IgD-negative memory B cell (primary cell): ENCODE results near the gene NPHP1. TPM values are rescaled to one million over a fixed set of nuclear protein-coding genes. Genes with fewer than 3 reads are reported as not detected.
"Not testable (repeated sequence)": the region's sequence is repeated elsewhere in the genome, so short reads cannot be mapped to it uniquely, and the experiment has no call there.

ENCODE experiments used
- H3K27ac Mint-ChIP-seq, 3 donors: one replicate each; pipeline ENCODE4 v1.8.0; 2020 to 2022; ENCODE audit warnings: mild to moderate bottlenecking in 3 of 3, mixed read lengths in 3 of 3, moderate library complexity in 1 of 3
- H3K27me3 Mint-ChIP-seq: one replicate; pipeline ENCODE4 v1.8.0; 2021; ENCODE audit warnings: mixed read lengths
- H3K36me3 Mint-ChIP-seq: one replicate; pipeline ENCODE4 v1.8.0; 2020; ENCODE audit warnings: mild to moderate bottlenecking, mixed read lengths
- H3K4me1 Mint-ChIP-seq, 3 donors: one replicate each; pipeline ENCODE4 v1.8.0; 2020 to 2022; ENCODE audit warnings: mixed read lengths in 3 of 3, mild to moderate bottlenecking in 1 of 3
- H3K4me3 Mint-ChIP-seq, 4 donors: one replicate each; pipeline ENCODE4 v1.8.0; 2020 to 2022; ENCODE audit warnings: mild to moderate bottlenecking in 4 of 4, mixed read lengths in 4 of 4, moderate library complexity in 3 of 4
- H3K9me3 Mint-ChIP-seq, 3 donors: one replicate each; pipeline ENCODE4 v1.8.0; 2020 to 2021; ENCODE audit warnings: mixed read lengths in 3 of 3, mild to moderate bottlenecking in 1 of 3
- polyA plus RNA-seq: library from polyadenylated mRNA; unstranded; fragments of 300-500 nt; fragmentation: Illumina TruSeq; gene quantifications from one replicate; pipeline ENCODE4 v1.2.3, GENCODE V29; 2021

The NPHP1 gene
- polyA plus RNA-seq, 1 donor from 2014 or later: 2.1 TPM

DNA sequence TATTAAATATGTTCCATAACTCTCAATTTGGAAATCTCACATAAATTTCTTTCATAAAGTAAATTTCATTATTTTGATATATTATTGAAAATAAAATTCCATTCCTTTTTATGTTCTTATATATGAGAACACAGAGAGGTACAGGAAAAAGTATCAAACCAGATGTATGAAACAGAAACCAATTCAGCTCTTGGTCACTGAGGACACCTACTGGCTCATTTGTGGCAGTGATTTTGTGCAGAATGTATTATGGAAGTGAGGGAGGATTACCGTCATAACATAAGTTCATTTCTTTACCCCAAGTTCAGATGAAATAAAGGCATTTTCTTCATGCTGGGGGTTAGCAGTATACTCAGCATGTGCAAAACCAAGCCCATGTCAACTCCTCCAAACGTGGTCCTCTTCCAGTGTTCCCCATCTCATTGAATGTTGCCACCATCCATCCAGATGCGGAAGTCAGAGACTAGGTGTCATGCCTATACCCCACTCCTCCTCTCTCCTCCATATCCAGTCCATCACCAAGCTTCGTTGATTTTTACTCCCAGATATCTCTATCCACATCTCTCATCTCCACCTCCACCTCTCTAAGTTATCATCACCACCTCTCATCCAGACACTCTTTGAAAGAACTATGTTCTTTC lies 47.5 kb downstream of the NPHP1 start:
- Mint-ChIP-seq H3K27me3 (no peaks in the 10 kb centered on the region), H3K36me3 (no peaks in the 10 kb centered on the region), H3K4me3 (no peak overlapping the region), H3K27ac (no peak overlapping the region), H3K4me1 (peaks cover 0 to 7% (median 0%) of the 10 kb centered on the region in 3 donors), H3K9me3 (peaks cover 2 to 15% (median 8%) of the 10 kb centered on the region in 3 donors)

DNA sequence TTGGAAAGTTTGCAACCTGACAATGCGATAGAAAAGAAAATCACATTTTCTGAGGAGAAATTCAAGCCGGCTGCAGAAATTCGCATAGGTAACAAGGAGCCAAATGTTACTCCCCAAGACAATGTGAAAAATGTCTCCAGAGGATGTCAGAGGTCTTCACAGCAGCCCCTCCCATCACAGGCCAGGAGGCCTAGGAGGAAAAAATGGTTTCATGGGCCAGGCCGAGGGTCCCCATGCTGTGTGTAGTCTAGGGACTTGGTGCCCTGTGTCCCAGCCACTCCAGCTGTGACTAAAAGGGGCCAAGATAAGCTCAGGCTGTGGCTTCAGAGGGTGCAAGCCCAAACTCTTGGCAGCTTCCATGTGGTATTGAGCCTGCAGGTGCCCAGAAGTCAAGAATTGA lies 50.0 kb downstream of the NPHP1 start:
- not testable (repeated sequence) for H3K4me1 Mint-ChIP-seq, H3K27me3 Mint-ChIP-seq, H3K27ac Mint-ChIP-seq, H3K4me3 Mint-ChIP-seq, H3K36me3 Mint-ChIP-seq
- H3K9me3 Mint-ChIP-seq: peaks cover 2 to 15% (median 8%) of the 10 kb centered on the region in 3 donors

DNA sequence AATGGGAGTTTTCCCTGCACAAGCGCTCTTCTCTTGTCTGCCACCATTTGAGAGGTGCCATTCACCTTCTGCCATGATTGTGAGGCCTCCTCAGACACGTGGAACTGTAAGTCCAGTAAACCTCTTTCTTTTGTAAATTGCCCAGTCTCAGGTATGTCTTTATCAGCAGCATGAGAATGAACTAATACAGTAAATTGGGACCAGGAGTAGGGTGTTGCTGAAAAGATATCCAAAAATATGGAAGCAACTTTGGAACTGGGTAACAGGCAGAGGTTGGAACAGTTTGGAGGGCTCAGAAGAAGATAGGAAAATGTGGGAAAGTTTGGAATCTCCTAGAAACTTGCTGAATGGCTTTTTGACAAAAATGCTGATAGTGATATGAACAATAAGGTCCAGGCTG lies 50.6 kb downstream of the NPHP1 start:
- H3K36me3 Mint-ChIP-seq, H3K4me1 Mint-ChIP-seq, H3K27me3 Mint-ChIP-seq, H3K4me3 Mint-ChIP-seq, H3K27ac Mint-ChIP-seq: not testable (repeated sequence)
- peaks cover 2 to 15% (median 8%) of the 10 kb centered on the region in 3 donors for H3K9me3 Mint-ChIP-seq

DNA sequence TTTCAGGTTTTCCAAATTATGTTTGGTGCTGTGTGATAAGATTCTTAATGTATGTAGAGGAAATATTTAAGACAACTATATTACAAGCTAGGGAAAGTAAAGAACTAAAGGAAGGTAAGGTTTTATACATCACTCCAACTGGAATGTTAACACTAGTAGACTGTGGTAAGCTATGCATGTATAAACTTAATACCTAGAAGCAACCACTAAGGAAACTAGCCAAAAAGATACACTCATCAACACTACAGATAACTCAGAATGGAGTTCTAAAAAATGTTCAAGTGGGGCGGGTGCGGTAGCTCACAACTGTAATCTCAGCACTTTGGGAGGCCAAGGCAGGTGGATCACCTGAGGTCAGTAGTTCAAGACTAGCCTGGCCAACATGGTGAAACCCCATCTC lies 51.4 kb downstream of the NPHP1 start:
- Mint-ChIP-seq H3K27me3 (no peaks in the 10 kb centered on the region), H3K27ac (no peak overlapping the region), H3K9me3 (peaks cover 2 to 15% (median 8%) of the 10 kb centered on the region in 3 donors), H3K36me3 (no peaks in the 10 kb centered on the region), H3K4me1 (peaks cover 0 to 7% (median 0%) of the 10 kb centered on the region in 3 donors), H3K4me3 (no peak overlapping the region)

DNA sequence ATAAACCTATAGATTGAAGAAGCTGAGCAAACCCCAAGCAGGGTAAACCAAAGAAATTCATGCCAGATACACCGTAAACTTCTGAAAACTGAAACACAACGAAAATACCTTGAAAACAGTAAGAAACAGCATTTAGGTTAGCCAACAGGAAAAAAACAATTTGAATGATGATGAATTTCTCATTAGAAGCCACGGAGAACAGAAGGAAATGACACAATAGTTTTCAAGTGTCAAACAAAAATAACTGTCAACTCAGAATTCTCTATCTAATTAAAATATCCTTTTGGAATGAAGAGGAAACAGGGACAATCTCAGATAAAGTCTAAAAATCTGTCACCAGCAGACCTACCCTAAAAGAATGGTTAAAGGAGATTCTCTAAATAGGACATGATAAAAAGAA lies 51.9 kb downstream of the NPHP1 start:
- Mint-ChIP-seq H3K27me3 (no peaks in the 10 kb centered on the region), H3K36me3 (no peaks in the 10 kb centered on the region), H3K4me3 (no peak overlapping the region), H3K4me1 (peaks cover 0 to 7% (median 0%) of the 10 kb centered on the region in 3 donors), H3K9me3 (peaks cover 3 to 15% (median 8%) of the 10 kb centered on the region in 3 donors), H3K27ac (no peak overlapping the region)

DNA sequence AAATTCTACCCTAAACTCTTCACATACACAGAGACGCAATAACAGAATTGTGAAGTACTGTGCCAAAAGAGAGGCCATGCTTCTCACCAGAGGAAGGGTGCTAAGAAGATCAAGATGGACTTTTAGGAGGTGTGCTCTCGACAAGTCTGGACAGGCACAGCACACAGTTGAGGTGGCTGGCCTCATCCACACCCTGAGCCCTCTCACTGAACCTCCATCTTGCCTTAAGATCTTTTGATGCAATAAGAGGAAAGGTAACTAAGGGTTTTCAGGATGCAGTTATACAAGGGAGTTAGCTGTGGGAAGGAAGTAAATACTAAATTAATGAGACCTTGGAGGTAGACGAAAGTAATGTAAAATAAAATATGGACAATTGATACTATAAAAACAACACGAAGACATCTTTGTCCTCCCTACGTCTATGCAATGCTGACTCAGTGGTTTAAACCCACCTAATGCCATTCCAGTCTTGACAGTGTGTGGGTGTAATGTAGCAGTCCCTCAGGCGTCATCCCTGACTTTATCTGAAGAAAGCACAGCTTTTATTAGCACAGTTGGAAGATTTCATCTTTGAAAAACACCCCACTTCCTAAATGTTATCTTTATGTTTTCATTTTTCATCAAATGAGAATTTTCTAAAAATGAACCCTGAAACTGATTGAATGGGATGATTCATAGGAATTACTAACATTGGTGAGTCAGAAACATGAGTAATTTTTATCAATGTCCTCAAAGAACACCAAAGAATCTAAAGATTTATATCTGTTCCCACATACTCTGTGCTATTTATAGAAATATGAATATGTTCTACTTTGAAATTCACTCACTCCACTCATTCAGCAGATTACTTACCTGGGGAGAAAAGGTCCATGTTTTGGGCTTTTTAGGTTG lies 55.2 kb downstream of the NPHP1 start:
- Mint-ChIP-seq H3K27me3 (no peaks in the 10 kb centered on the region), H3K4me3 (no peak overlapping the region), H3K9me3 (peaks cover 1 to 7% (median 5%) of the 10 kb centered on the region in 3 donors), H3K27ac (no peak overlapping the region), H3K4me1 (peaks cover 0 to 2% (median 0%) of the 10 kb centered on the region in 3 donors), H3K36me3 (peaks cover 2% of the 10 kb centered on the region)

DNA sequence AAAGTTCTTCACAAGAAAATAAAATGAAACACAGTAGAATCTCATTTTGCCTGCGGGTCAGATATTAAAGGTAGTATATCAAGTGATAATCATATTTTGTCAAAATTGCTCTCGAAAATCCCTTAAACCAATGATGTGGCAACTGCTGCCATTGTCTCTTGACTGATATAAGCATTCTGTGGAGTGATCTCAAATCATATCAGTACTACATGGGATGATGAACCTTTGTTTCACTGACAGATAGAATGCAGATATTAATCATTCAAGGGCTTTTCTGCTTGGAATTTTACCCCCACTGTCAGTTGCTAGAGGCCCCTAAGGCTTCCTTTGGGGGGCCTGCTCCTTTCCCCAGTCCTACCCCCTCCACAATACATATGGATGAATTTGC lies 57.9 kb downstream of the NPHP1 start:
- H3K4me1 Mint-ChIP-seq: no peaks in the 10 kb centered on the region
- peaks cover 2% of the 10 kb centered on the region for H3K36me3 Mint-ChIP-seq
- H3K4me3 Mint-ChIP-seq: no peak overlapping the region
- H3K27ac Mint-ChIP-seq: no peak overlapping the region
- H3K9me3 Mint-ChIP-seq: peaks cover 0 to 1% (median 0%) of the 10 kb centered on the region in 3 donors
- no peaks in the 10 kb centered on the region for H3K27me3 Mint-ChIP-seq

DNA sequence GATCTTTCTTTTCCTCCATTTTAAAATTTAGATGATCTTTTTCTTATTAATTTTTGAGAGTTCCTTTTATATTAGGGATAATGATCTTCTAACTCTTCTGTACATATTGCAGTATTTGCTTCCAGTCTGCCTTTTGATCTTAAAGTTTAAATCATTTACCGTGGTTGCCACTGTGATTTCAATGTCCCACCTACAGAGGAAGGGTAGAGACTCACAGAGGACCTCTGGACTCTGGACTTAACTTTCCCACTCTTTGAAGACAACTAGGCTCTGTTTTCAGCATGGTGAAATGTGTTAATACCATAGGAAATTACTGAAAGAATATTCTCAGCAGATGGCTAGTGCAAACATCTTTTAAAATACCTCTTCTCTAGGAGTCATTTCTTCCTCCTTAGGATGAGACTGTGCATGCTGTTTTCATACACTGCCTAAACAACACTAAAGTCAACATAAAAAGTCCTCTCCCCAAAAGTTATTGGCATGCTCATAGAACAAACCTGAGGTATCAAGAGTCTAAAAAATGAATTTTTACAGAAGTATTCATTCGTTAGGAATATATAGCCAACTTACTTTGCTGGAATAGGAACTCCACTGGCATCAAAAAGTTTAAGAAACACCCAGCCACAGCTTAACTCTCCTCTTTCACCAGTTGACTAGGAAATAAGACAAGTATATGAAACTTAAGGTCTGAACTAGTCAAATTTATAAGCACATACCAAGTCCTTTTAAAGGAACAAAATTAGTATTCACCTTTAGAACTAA lies 58.4 kb downstream of the NPHP1 start:
- no peaks in the 10 kb centered on the region for H3K4me1 Mint-ChIP-seq
- H3K27me3 Mint-ChIP-seq: no peaks in the 10 kb centered on the region
- H3K36me3 Mint-ChIP-seq: peaks cover 2% of the 10 kb centered on the region
- peaks cover 0 to 1% (median 0%) of the 10 kb centered on the region in 3 donors for H3K9me3 Mint-ChIP-seq
- H3K4me3 Mint-ChIP-seq: no peak overlapping the region
- no peak overlapping the region for H3K27ac Mint-ChIP-seq

DNA sequence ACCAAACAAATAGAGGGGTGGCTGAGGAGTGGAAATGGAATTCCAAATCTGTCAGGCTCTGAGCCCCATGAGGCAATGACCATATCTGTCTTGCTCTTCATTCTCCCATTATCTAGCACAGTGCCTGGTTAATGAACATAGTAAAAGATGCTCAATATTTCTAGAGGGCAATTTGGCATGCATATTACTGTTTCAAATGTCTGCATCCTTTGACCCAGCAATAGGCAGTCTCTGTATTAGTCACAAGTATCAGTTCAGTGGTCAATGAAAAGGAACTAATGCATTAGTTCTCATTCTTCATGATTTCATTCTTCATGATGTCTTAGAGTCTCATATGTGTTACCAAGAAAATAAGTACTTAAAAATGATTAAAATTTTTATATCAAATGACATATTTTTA lies 60.8 kb downstream of the NPHP1 start:
- H3K27ac Mint-ChIP-seq: no peak overlapping the region
- H3K9me3 Mint-ChIP-seq: peaks cover 0 to 1% (median 0%) of the 10 kb centered on the region in 3 donors
- peaks cover 2% of the 10 kb centered on the region for H3K36me3 Mint-ChIP-seq
- H3K4me1 Mint-ChIP-seq: no peaks in the 10 kb centered on the region
- no peak overlapping the region for H3K4me3 Mint-ChIP-seq
- no peaks in the 10 kb centered on the region for H3K27me3 Mint-ChIP-seq

DNA sequence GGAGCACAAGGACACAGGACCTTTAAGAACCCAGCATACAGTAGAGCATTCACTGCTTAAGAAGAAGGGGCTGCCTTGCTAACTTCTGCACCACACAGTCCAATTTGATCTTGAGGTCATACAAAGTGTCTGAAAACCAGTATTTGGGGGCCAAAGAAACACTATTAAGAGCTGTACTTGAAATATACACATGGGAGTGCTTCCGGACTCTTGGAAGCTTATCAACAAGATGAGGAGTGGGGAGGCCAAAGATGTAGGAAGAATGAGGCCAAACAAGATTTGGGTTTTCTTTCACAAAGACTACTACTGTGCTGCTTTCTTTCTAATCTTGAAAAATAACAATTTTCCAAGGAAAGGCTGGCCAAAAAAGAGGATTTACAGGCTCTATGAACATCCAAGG lies 64.4 kb downstream of the NPHP1 start:
- Mint-ChIP-seq H3K4me3 (no peak overlapping the region), H3K27me3 (no peaks in the 10 kb centered on the region), H3K27ac (no peak overlapping the region), H3K9me3 (peaks cover 0 to 3% (median 0%) of the 10 kb centered on the region in 3 donors), H3K36me3 (peaks cover 1% of the 10 kb centered on the region), H3K4me1 (no peaks in the 10 kb centered on the region)

DNA sequence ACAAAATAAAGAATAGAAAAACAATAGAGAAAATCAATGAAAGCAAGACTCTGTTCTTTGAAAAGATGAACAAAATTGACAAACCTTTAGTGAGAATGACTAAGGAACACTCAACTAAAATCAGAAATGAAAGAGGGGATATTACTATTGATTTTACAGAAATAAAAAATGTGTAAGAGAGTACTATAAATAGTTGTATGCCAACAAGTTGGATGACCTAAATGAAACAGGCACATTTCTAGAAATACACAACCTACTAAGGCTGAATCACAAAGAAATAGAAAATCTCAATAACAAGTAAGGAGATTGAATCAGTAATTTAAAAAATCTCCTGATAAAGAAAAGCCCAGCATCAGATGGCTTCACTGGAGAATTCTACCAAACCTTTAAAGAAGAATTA lies 70.8 kb downstream of the NPHP1 start:
- no peak overlapping the region for H3K4me3 Mint-ChIP-seq
- peaks cover 8% of the 10 kb centered on the region for H3K36me3 Mint-ChIP-seq
- peaks cover 1% of the 10 kb centered on the region for H3K27me3 Mint-ChIP-seq
- H3K4me1 Mint-ChIP-seq: no peaks in the 10 kb centered on the region
- H3K27ac Mint-ChIP-seq: no peak overlapping the region
- peaks cover 4 to 18% (median 13%) of the 10 kb centered on the region in 3 donors for H3K9me3 Mint-ChIP-seq

DNA sequence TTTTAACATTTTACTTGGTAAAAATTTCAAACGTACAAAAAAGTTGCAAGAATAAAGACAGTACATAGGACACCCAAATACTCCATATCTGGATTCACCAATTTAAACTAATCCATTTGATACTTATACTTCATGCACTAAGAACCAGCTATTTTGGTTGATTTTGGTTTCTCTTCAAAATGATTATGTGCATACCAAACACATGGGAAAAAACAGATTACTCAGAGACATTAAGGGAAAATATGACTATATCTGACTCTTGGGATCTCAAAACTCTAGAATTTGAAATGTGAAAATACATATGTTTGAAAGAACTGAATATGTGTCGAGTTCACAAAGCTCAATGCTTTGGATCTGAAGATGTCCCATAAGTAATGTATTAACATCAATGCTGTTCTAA lies 73.6 kb downstream of the NPHP1 start:
- H3K27ac Mint-ChIP-seq: no peak overlapping the region
- no peak overlapping the region for H3K4me3 Mint-ChIP-seq
- no peaks in the 10 kb centered on the region for H3K4me1 Mint-ChIP-seq
- H3K9me3 Mint-ChIP-seq: peaks cover 4 to 17% (median 13%) of the 10 kb centered on the region in 3 donors
- peaks cover 1% of the 10 kb centered on the region for H3K27me3 Mint-ChIP-seq
- H3K36me3 Mint-ChIP-seq: peaks cover 10% of the 10 kb centered on the region

DNA sequence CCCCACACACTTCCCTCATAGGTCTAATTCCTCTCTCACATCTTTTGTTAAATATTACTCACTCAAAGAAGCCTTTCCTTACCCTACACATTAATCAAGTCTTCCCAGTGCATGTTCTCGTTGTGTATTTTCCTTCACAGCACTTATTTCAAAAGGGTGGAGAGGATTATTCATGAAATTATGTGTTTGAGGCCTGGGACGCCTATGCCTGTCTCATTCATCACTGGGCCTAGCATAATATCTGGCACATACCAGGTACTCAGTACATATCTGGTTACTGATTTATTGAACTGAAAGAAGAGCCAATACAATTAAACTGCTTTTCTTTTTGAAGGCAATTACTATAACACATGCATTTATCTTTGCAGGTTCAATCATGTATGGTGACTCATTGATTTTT lies 74.1 kb downstream of the NPHP1 start:
- no peak overlapping the region for H3K27ac Mint-ChIP-seq
- H3K36me3 Mint-ChIP-seq: peaks cover 10% of the 10 kb centered on the region
- peaks cover 1% of the 10 kb centered on the region for H3K27me3 Mint-ChIP-seq
- H3K9me3 Mint-ChIP-seq: peaks cover 4 to 15% (median 13%) of the 10 kb centered on the region in 3 donors
- no peaks in the 10 kb centered on the region for H3K4me1 Mint-ChIP-seq
- no peak overlapping the region for H3K4me3 Mint-ChIP-seq

DNA sequence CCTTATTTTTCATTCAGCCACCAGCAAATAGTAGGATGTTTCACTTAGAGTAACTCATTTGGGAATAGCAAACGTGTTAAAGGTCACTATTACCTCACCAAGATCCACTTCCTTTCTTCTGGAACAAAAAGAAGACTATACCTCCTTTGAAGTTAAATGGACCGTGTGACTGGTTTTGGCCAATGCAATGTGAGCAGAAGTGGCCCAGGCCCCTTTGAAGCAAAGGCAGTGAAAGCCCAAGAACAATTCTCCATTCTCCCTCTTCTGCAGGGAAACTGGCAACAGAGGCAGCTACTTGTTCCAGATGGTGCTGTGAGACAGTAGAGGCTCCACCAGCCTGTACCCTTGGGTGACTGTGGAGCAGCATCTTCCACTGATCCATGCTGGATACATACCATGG lies 77.9 kb downstream of the NPHP1 start:
- Mint-ChIP-seq H3K36me3 (peaks cover 5% of the 10 kb centered on the region), H3K9me3 (peaks cover 0 to 3% (median 2%) of the 10 kb centered on the region in 3 donors), H3K4me1 (no peaks in the 10 kb centered on the region), H3K27ac (no peak overlapping the region), H3K4me3 (no peak overlapping the region), H3K27me3 (no peaks in the 10 kb centered on the region)
